ENCODE results near the gene MKX.

The MKX gene

GRCh38 chr10:27658788-27659187 is 86.8 kb downstream of the MKX start:
- H4K20me1 ChIP-seq (ENCODE audit: insufficient read depth, low read length) = no peaks in the 10 kb centered on the region
- H3K4me1 ChIP-seq (ENCODE audit: low read length) = no peaks in the 10 kb centered on the region
- H3K9ac ChIP-seq (ENCODE audit: low read length) = no peak overlapping the region
- no peaks in the 10 kb centered on the region for H3K9me2 ChIP-seq (replicated peaks; ENCODE audit: insufficient read depth, low read length)
- H3F3A ChIP-seq (ENCODE audit: insufficient read depth, low read length) = no peaks in the 10 kb centered on the region
- no peak overlapping the region for H3K27ac ChIP-seq (ENCODE audit: low read length)
- no peak overlapping the region for H2AFZ ChIP-seq (ENCODE audit: low read length)
- no peaks in the 10 kb centered on the region for H3K36me3 ChIP-seq (replicated peaks; ENCODE audit: insufficient read depth, low read length)
- no peaks in the 10 kb centered on the region for H3K27me3 ChIP-seq (replicated peaks; ENCODE audit: insufficient read depth, low read length)
- no peaks in the 10 kb centered on the region for H3K9me3 ChIP-seq (replicated peaks; ENCODE audit: insufficient read depth, low read length)
- H3K79me2 ChIP-seq (ENCODE audit: low read length) = no peaks in the 10 kb centered on the region
- no peak for DNase-seq
- TF ChIP-seq EZH2 (optimal IDR thresholded peaks at IDR 0.05; ENCODE audit: low read depth, low read length) (no peak), EZH2phosphoT487 (IDR thresholded peaks at IDR 0.05; ENCODE audit: low read length) (no peak)
- TF ChIP-seq, protein P1, sequence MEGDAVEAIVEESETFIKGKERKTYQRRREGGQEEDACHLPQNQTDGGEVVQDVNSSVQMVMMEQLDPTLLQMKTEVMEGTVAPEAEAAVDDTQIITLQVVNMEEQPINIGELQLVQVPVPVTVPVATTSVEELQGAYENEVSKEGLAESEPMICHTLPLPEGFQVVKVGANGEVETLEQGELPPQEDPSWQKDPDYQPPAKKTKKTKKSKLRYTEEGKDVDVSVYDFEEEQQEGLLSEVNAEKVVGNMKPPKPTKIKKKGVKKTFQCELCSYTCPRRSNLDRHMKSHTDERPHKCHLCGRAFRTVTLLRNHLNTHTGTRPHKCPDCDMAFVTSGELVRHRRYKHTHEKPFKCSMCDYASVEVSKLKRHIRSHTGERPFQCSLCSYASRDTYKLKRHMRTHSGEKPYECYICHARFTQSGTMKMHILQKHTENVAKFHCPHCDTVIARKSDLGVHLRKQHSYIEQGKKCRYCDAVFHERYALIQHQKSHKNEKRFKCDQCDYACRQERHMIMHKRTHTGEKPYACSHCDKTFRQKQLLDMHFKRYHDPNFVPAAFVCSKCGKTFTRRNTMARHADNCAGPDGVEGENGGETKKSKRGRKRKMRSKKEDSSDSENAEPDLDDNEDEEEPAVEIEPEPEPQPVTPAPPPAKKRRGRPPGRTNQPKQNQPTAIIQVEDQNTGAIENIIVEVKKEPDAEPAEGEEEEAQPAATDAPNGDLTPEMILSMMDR (IDR thresholded peaks at IDR 0.05; ENCODE audit: low read length) = no peak
- H3K4me3 ChIP-seq (ENCODE audit: low read length) = no peak overlapping the region
- no peak overlapping the region for H3K4me2 ChIP-seq (ENCODE audit: low read depth, low read length)

- Histone ChIP-seq H4K20me1 (ENCODE audit: insufficient read depth, low read length) (no peaks in the 10 kb centered on the region), H3K4me1 (ENCODE audit: low read length) (no peaks in the 10 kb centered on the region), H3K27ac (ENCODE audit: low read length) (no peak overlapping the region), H3K4me3 (ENCODE audit: low read length) (no peak overlapping the region), H2AFZ (ENCODE audit: low read length) (no peak overlapping the region), H3K79me2 (ENCODE audit: low read length) (no peaks in the 10 kb centered on the region), H3K9me2 (replicated peaks; ENCODE audit: insufficient read depth, low read length) (no peaks in the 10 kb centered on the region), H3K9me3 (replicated peaks; ENCODE audit: insufficient read depth, low read length) (no peaks in the 10 kb centered on the region), H3F3A (ENCODE audit: insufficient read depth, low read length) (no peaks in the 10 kb centered on the region), H3K27me3 (replicated peaks; ENCODE audit: insufficient read depth, low read length) (no peaks in the 10 kb centered on the region), H3K4me2 (ENCODE audit: low read depth, low read length) (no peak overlapping the region), H3K9ac (ENCODE audit: low read length) (no peak overlapping the region), H3K36me3 (replicated peaks; ENCODE audit: insufficient read depth, low read length) (no peaks in the 10 kb centered on the region)
- DNase-seq = no peak
- TF ChIP-seq EZH2phosphoT487 (IDR thresholded peaks at IDR 0.05; ENCODE audit: low read length) (no peak), EZH2 (optimal IDR thresholded peaks at IDR 0.05; ENCODE audit: low read depth, low read length) (no peak)
- TF ChIP-seq, protein P1 (IDR thresholded peaks at IDR 0.05; ENCODE audit: low read length) = no peak
These were observed 90.3 kb downstream of the MKX start for GRCh38 chr10:27655296-27655695.

GRCh38 chr10:27654284-27654683 is 91.3 kb downstream of the MKX start:
- no peak overlapping the region for H3K9ac ChIP-seq (ENCODE audit: low read length)
- no peaks in the 10 kb centered on the region for H3K36me3 ChIP-seq (replicated peaks; ENCODE audit: insufficient read depth, low read length)
- TF ChIP-seq EZH2 (optimal IDR thresholded peaks at IDR 0.05; ENCODE audit: low read depth, low read length) (no peak), EZH2phosphoT487 (IDR thresholded peaks at IDR 0.05; ENCODE audit: low read length) (no peak)
- TF ChIP-seq, protein P1 (IDR thresholded peaks at IDR 0.05; ENCODE audit: low read length) = no peak
- no peak overlapping the region for H2AFZ ChIP-seq (ENCODE audit: low read length)
- H3K27me3 ChIP-seq (replicated peaks; ENCODE audit: insufficient read depth, low read length) = no peaks in the 10 kb centered on the region
- H3K4me1 ChIP-seq (ENCODE audit: low read length) = no peaks in the 10 kb centered on the region
- H3K79me2 ChIP-seq (ENCODE audit: low read length) = no peaks in the 10 kb centered on the region
- H3F3A ChIP-seq (ENCODE audit: insufficient read depth, low read length) = no peaks in the 10 kb centered on the region
- no peaks in the 10 kb centered on the region for H4K20me1 ChIP-seq (ENCODE audit: insufficient read depth, low read length)
- no peak overlapping the region for H3K4me2 ChIP-seq (ENCODE audit: low read depth, low read length)
- no peaks in the 10 kb centered on the region for H3K9me3 ChIP-seq (replicated peaks; ENCODE audit: insufficient read depth, low read length)
- H3K27ac ChIP-seq (ENCODE audit: low read length) = no peak overlapping the region
- no peak for DNase-seq
- H3K9me2 ChIP-seq (replicated peaks; ENCODE audit: insufficient read depth, low read length) = no peaks in the 10 kb centered on the region
- no peak overlapping the region for H3K4me3 ChIP-seq (ENCODE audit: low read length)
